AG08396 (cell line): Measurements from ENCODE around the gene NAA15.
"Not testable (repeated sequence)": the region's sequence is repeated elsewhere in the genome, so short reads cannot be mapped to it uniquely, and the experiment has no call there.

Source experiments
- DNase-seq: peaks from one replicate; pipeline ENCODE4 v3.0.0; 2012; ENCODE audit warnings: low spot score, mixed read lengths

Gene NAA15

DNA sequence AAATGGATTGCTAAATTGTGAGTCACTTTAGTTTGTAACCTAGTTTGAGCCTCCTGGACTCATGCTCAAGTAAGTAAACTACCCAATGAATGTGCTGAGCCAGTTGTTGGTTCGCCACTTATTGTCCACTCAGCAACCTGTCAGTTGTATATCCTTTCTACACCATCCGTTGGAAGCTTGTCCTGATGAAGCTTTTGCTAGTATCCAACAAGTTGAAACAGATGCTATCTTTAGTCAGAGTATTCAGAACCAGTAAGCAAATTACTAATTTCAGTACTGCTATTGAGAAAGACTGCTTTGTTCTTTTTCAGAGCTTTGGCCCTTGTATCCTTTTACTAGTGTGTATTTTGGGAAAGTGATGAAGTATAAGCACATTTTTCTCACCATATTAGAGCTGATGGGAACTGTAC is 4.3 kb upstream of the NAA15 start:
- DNase-seq, result no peak

DNA sequence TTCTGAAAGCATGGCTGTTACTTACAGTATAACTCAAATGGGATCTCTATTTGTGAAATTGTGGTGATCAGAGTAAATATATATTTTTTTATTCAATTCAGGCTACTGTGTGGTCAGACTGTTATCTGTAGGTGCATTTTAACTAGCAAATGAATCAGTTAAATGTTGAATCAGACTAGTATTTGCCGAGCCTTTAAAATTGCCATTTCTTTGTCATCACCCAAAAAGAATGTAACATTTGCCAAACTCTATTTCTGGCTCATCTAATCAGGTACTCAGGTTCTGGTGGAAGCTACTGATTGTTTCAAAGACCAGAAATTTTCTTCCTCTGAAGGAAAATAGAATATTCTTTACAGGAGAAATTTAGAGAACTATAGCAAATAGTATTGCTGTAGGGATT is 1.8 kb upstream of the NAA15 start:
- no peak for DNase-seq

DNA sequence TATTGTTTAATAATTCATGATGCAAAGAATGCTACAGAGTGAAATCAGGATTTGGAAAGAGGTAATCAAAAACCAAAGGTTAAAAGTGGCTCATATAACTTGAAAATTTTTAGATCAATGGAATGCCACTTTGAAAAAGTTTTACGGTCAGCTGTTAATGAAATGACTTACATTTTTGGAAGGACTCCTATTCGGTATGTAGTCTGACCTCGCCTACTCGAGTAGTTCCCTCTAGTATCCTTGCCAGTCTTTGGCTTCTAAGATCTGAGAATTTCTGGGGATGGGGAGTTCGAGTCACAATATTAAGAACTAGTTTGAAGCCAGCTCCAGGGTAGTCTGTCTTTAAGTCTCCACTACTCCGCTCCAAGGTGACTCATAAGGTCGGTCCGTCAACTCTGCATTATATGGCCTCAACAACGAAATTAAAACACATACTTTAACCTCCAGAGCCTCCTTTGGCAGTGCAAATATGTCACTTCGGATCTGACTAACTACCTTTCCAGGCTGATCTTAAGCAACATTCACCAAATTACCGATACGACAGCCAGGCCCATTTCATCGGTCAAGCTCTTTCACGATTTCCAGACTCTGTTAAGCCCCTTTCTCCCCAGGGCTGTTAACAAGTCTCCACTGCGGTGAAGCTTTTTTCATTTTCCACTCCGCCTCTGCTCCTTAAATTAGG is 733 bp upstream of the NAA15 start:
- DNase-seq, result peak; percentile 34

DNA sequence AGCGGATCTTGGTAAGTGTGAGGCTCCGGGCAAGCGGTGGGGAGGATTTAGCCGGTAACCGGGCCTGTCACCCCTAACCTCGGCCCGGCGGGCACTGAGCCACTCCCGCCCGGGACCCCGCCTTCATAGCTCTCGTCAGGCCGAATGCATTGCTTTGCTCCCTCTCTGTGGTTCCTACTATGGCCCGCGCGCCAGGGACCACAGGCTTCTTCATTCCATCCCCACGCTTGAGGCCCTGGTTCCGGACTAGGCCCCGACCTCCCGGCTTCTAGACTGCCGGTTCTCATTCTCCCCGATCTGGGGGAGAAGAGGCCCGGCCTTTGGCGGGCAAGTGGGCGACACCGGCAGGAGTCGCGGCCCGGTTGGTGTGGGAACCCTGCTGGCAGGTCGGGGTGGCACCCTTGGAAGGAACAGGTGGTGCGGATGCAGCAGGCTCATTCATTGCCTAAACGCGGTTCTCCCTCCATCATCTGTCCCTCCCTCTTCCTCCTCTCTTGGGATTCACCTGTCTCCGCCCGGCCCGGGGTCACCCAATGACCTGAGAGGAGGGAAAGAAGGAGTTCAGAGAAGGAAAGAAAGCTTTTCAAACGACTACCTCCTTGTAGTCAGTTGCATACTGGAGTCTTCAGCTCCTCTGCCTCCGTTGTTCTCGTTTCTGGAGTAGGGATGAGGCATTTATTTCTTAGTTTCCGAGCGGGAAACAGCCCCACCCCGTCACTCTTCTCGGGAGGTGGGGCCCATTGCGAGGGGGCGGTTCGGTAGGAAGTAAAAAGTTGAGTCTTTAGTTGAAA is 711 bp downstream of the NAA15 start, which contains the start of gene NDUFC1:
TSS of gene NDUFC1 (minus strand) at position 657 of the 791 bp plus-strand sequence. CDS start 6,679 bp downstream, outside the sequence.
- peak; percentile 55 for DNase-seq

DNA sequence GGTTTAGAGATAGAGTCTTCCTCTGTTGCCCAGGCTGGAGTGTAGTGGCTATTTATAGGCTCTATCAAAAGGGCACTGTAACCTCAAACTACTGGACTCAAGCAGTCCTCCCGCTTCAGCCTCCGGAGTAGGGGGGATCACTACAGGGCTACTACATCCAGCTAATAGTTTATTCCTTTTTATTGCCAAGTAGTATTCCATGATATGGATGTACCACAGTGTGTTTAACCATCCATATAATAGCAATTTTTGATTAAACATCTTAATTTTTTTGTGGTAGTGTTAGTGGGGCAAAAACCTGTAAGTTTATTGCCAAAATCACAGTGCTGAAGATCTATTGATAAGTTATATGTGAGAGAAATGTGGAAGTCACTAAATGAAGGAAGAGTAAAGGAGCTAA is 3.6 kb downstream of the NAA15 start:
- no peak for DNase-seq

DNA sequence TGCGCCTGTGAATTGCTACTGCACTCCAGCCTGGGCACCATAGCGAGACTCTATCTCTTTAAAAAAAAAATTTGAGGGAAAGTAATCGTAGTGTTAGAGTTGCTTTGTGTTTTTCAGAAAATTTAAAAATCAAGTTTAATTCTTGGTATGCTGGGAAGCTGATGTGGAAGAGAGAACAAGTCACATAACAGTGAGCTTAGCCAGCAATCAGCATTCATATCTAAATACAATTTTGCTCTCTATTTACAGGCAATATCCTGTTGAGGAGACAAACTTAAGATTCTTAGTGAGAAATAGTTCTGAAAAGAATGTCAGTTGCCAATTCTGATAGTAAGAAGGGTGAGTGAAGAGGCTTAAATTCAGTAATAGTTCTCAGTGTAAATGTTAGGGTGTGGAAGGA is 10.6 kb downstream of the NAA15 start:
- DNase-seq, result no peak

DNA sequence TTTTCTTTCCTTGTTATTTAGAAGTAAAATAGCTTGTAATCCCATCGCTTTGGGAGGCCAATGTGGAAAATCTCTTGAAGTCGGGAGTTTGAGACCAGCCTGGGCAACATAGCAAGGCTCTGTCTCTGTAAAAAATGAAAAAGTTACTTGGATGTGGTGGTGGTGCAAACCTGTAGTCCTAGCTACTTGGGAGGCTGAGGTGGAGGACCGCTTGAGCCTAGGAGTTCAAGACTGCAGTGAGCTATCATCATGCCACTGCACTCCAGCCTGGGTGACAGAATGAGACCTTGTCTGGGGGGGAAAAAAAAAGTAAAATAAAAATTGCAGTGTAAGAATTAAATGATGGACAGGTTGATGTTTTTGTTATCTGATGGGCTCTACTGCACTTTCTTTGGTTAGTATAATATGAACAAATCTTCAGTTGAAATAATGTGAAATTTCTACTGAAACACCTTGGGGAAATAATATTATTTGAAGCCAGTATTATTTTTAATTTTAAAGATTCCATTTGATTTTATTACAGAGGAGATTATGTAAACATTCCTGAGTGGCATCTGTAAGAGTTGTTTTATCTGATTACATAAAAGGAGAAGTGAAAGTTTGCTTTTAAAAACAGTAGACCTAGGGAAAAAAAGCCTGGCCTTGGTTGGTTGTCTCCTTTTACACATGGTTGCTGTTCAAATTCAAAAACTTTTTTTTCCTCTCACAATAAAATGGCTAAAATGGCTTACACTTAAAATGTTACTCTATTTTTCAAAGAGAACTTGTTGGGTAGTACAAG is 11.4 kb downstream of the NAA15 start:
- no peak for DNase-seq

DNA sequence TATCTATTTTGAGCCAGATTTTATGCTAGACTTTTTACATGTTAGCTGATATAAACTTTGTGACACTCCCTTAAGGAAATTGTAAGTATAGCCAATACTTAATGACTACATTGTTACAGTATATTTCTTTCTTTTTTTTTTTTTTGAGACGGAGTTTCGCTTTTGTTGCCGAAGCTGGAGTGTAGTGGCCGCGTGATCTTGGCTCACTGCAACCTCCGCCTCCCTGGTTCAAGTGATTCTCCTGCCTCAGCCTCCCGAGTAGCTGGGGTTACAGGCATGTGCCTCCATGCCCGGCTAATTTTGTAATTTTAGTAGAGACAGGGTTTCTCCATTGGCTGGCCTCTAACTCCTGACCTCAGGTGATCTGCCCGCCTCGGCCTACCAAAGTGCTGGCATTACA is 12.1 kb downstream of the NAA15 start:
- DNase-seq, result not testable (repeated sequence)

DNA sequence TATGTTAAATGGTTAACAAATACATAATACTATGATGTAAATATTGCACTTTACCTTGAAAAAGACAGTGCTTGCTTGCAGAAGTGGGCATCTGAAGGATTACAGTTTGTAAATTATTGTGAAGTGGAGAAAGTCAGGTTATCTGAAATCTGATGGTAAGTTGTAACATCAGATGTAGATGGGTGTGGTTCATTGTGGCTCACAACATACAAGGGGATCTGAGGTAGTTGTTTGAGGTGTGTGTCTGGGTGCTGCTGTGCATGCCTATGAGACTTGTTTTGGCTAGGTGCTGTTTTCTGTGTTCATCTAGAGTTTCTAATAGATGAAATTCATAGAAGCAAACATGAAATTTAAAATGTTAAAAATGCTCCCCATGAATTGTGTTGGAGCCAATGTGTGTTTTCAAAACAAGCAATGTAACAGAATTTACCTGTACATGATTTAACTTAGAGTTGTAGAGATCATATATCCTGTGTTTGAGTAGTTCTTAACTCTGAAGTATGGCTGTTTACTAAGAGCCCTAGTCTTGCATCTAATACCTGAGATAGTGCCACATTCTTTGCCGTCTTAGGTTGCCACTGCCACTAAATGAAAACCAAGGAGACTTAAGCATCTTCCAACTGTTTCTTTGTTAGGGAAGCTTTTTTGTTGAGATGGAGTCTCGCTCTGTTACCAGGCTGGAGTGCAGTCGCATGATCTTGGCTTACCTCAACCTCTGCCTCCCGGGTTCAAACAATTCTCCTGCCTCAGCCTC is 12.9 kb downstream of the NAA15 start:
- DNase-seq, result no peak

DNA sequence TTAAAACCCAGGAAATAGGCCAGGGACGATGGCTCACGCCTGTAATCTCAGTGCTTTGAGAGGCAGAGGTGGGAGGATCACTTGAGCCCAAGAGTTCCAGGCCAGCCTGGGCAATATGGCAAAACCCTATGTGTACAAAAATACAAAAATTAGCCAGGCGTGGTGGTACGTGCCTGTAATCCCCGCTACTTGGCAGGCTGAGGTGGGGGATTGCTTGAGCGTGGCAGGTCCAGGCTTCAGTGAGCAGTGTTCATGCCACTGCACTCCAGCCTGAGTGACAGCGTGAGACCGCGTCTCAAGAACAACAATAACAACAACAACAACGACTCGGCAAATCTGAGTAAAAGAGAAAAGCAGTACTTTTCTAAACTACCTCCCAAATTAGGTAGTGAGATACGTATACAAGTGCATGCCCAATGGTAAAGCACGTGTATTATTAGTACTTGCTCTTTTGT is 13.9 kb downstream of the NAA15 start:
- DNase-seq, result no peak

DNA sequence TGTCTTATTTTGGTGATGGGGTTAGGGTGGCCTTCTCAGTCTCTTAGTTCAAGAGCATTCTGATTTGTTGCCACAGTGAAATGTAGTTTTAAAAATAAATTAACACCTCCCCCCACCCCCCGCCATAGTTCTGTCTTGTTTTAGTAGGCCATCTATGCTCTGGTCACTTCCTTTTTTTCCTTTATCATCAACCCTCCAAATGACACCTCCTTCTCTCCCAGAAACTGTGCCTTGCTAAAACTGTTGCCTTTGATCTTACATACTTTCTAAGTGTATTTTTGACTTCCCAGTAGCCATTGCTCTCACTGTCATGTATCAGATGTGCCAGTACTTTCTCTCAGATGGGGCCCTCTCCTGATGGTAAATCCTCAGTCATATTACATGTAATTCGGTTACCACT is 15.4 kb downstream of the NAA15 start:
- no peak for DNase-seq

DNA sequence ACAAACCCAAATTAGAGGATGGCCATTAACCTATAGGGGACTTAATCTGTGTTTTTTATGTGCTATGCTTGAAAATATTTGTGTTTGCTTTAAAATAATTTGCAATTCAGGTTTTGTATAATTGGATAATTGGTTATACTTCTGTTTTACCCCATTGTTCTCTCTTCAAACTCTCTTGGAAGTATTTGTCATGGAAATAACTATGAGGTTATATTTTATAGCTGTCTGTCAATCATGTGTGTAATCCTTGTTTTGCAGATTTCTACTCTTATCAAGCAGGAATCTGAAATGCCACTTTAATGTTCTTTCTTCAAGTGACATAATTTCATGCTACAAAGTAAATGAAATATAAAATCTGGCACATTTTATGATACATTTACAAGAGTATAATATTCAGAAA is 16.3 kb downstream of the NAA15 start:
- DNase-seq, result no peak

DNA sequence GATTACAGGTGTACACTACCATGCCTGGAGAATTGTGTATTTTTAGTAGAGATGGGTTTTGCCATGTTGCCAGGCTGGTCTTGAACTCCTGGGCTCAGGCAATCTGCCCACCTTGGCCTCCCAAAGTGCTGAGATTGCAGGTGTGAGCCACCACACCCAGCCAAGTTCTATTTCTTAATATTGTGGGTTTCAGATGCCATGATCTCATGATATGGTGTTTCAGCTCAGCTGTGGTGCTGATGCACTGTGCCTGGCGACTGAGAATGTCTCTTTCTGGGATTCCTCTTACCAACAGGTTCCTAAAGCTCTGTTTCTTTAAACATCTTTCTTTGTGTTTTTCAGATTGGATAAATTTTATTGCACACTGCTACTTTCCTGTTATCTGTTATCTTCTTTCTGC is 18.3 kb downstream of the NAA15 start:
- DNase-seq, result no peak

DNA sequence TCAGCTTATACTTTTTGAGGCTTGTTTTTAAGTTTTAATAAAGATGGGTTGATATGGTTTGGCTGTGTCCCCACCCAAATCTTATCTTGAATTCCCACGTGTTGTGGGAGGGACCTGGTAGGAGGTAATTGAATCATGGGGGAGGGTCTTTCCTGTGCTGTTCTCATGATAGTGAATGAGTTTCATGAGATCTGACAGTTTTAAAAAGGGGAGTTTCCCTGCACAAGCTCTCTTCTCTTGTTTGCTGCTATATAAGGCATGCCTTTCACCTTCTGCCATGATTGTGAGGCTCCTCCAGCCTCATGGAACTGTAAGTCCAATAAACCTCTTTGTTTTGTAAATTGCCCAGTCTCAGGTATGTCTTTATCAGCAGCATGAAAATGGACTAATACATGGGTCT is 20.8 kb downstream of the NAA15 start:
- DNase-seq, result not testable (repeated sequence)

DNA sequence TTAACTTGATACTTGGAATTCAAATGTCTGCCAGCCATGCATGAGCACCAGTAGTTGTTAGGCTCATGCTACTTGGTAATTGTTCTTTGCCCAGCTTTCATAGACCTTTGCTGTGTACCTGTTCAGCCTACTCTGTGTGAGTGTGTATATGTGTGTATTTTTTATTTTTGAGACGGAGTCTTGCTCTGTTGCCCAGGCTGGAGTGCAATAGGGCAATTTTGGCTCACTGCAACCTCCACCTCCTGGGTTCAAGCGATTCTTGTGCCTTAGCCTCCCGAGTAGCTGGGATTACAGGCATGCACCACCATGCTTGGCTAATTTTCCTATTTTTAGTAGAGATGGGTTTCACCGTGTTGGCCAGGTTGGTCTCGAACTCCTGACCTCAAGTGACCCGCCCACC is 21.2 kb downstream of the NAA15 start:
- not testable (repeated sequence) for DNase-seq

DNA sequence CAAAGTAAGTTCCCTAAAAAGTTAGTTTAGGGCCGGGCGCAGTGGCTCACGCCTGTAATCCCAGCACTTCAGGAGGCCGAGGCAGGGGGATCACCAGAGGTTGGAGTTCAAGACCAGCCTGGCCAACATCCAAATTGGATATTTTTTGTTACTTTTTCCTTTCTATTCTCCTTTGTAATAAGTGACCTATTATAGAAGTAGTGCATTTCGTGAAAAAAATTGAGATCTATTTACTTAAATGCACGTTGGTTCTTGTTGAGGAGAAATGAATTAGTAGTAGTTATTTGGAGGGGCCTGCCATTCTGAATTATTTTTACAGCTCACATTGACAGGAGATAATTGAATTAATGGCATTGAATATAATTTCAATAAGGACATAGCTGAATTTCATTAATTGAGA is 23.3 kb downstream of the NAA15 start:
- DNase-seq, result no peak

DNA sequence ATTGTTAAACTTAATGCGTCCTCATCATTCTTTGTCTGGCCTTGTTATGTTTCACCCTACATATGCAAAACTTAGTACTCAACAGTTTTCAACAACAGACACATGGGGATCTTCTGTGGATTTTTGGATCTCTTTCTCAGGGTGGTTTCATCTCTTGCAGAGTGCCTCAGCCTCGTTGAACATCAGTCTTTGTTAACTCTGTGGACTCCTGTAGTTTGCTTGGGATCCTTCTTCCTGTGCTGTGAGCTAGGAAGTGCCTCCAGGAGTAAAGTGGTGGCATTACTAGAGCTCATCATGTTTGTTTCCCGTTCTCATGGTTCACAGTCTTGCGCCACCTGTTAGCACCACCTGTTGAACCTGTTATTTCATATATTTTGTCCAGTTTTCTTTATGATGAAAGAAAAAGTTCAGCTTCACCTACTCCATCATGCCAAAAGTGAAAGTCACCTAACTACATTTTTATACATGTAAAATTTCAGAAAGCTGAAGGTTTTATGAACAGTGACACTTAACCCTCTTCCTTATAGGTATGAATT is 28.4 kb downstream of the NAA15 start:
- DNase-seq, result no peak

DNA sequence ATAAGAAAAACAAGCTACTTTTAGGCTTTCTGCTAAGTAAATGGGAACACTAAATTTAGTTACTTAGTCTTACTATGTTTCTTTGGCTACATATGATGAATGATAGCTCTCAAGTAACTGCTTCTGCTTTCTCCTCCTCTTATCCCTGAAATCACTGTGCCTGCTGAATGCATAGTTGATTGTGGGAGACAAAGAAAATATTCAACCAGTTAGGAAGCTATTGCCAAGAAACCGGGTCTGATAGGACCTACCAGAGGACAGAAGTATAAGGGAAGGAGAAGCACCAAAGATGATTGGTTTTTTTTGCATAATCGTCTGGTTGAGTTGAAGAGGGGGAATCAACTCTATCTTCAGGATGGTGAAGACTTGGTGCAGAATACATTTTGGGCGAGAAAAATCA is 29.0 kb downstream of the NAA15 start:
- no peak for DNase-seq

DNA sequence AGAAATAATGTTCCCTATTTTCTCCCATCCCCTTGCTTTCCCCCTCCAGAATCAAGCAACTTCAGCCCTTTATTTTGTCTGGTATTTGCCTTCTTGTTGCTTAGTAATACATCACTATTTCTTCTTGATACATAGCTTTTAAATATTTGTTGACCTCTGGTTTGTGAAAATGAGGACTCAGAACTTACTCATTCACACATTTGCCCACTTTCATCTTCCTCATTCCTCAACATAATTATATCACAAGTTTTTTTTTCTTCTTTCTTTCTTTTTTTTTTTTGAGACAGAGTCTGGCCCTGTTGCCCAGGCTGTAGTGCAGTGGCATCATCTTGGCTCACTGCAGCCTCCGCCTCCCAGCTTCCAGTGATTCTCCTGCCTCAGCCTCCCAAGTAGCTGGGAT is 29.9 kb downstream of the NAA15 start:
- DNase-seq, result no peak

DNA sequence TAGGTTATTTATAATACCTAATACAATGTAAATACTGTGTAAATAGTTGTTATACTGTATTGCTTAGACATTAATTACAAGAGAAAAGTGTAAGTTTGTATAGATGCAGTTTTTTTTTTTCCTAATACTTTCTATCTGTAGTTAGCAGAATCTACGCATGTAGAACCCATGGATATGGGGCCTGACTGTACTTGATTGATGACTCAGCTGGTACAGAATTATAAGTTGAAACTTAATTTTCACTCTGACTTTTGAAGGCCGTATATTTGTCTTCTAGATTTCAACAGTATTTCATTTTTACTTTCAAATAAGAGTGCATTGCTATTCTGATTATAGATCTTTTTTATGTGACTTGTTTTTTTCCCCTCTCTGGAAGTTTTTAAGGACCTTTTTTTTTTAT is 31.7 kb downstream of the NAA15 start:
- DNase-seq, result no peak

DNA sequence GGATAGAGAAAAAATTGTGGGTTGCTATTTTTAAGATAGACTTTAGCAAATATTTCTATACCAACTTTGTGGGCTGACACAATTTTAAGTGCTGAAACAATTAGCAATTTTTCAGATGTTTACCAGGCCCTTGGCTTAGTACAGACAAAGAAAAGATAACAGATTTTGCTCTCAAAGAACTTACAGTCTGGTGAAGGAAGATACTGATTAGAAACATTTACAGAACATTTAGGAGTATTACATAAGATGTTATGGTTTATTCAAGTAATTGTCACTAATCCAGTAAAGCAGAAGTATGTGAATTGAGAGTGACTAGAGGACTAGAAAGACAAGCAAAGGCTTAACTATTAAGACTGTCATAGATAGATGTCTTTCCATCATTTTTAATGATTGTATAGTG is 36.3 kb downstream of the NAA15 start:
- no peak for DNase-seq

DNA sequence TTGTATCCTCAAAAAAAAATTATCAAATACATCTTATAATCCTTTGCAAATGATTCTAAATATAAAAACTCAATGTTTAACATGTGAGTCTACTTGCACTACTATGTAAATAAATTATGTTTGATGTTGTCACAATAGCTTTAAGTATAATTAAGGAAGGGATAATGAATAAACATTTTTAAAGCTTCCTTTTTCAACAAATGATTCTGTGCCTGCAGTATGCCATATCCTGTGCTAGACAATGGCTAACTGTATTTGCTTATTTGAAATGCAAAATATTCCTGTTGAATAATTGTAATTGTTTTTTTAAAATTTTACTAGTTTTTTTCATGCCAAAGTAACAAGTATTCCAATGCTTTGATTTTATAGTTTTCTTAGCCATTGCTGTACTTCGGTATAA is 60.0 kb downstream of the NAA15 start:
- DNase-seq, result no peak
